HUES6 (cell line): ENCODE measurements around the gene TDRD7.
A peak's percentile ranks its signal among the peaks of the same experiment; 100 is the strongest.

ENCODE experiments used
- H3K27ac ChIP-seq: 2 replicates; pipeline ENCODE4 v1.7.0; 2013; ENCODE audit warnings: low read depth, mild to moderate bottlenecking, low read length, inconsistent platforms
- H3K27me3 ChIP-seq: 2 replicates; pipeline ENCODE4 v1.6.1; 2013; ENCODE audit warnings: low read length; ENCODE audit not compliant: control insufficient read depth, insufficient read depth
- H3K36me3 ChIP-seq: 2 replicates; pipeline ENCODE4 v1.6.1; 2013; ENCODE audit warnings: low read length; ENCODE audit not compliant: control insufficient read depth, insufficient read depth
- H3K4me1 ChIP-seq: 2 replicates; pipeline ENCODE4 v1.6.1; 2013; ENCODE audit warnings: low read length; ENCODE audit not compliant: control insufficient read depth, insufficient read depth
- H3K4me3 ChIP-seq: 2 replicates; pipeline ENCODE4 v1.5.1; 2013; ENCODE audit warnings: low read depth, low read length
- H3K9ac ChIP-seq: one replicate; pipeline ENCODE4 v1.6.1; 2013; ENCODE audit warnings: mild to moderate bottlenecking, low read length
- H3K9me3 ChIP-seq: 2 replicates; pipeline ENCODE4 v1.6.1; 2013; ENCODE audit warnings: low read depth, low read length; ENCODE audit not compliant: control insufficient read depth, insufficient read depth

Gene TDRD7

GRCh38 chr9:97373331-97373730 lies 38.6 kb upstream of the TDRD7 start:
- H3K9me3 ChIP-seq = peaks cover 5% of the 10 kb centered on the region; the same call in 1 of the 2 replicates
- H3K4me1 ChIP-seq = no peaks in the 10 kb centered on the region
- no peak overlapping the region for H3K4me3 ChIP-seq
- no peak overlapping the region for H3K27ac ChIP-seq
- H3K36me3 ChIP-seq = peaks cover 4% of the 10 kb centered on the region; the same call in 1 of the 2 replicates
- no peaks in the 10 kb centered on the region for H3K27me3 ChIP-seq
- no peak overlapping the region for H3K9ac ChIP-seq

DNA sequence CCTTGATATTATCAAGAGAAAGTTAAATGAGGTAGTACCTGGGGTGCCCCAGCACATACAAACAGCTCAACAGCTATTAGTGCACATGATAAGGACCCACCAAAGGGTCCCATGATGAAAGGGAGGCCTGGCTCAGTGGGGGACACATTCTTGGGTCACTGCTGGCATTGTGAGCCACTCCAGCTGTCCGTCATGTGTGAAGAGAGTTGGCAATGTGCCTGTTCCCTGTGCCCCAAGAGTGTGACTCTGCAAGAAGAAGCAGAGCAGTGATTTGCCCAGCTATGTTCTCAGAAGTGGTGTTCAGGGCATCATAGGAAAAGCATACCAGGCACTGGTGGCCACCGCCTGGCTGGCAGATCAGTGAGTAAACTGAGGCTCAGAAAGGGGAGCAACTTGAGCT lies 37.1 kb upstream of the TDRD7 start:
- peaks cover 4% of the 10 kb centered on the region; the same call in 1 of the 2 replicates for H3K36me3 ChIP-seq
- H3K4me1 ChIP-seq = no peaks in the 10 kb centered on the region
- H3K4me3 ChIP-seq = no peak overlapping the region
- no peak overlapping the region for H3K9ac ChIP-seq
- no peak overlapping the region for H3K27ac ChIP-seq
- H3K9me3 ChIP-seq = no peaks in the 10 kb centered on the region
- no peaks in the 10 kb centered on the region for H3K27me3 ChIP-seq

DNA sequence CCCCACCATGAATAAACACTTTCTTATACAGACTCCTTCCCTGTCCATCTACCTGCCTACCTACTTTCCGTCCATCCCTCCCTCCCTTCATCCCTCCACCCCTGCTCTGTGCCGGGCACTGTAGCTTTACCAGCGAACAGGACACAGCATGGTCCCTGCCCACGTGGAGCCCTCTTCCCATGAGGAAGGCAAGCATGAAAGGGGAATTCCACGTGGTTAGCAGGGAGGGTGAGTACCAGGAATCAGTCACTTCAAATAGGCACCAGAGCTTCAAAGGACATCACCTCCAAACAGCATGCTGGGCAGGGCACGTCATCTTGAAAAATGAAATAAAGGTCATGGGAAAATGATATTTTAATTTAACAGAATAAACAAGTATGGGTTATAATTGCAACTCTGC lies 35.0 kb upstream of the TDRD7 start:
- H3K27me3 ChIP-seq = no peaks in the 10 kb centered on the region
- H3K9ac ChIP-seq = no peak overlapping the region
- H3K4me3 ChIP-seq = no peak overlapping the region
- no peaks in the 10 kb centered on the region for H3K36me3 ChIP-seq
- H3K27ac ChIP-seq = no peak overlapping the region
- H3K4me1 ChIP-seq = no peaks in the 10 kb centered on the region
- H3K9me3 ChIP-seq = no peaks in the 10 kb centered on the region

GRCh38 chr9:97382099-97382718 lies 29.7 kb upstream of the TDRD7 start:
- H3K9ac ChIP-seq = no peak overlapping the region
- no peaks in the 10 kb centered on the region for H3K36me3 ChIP-seq
- no peaks in the 10 kb centered on the region for H3K9me3 ChIP-seq
- no peak overlapping the region for H3K4me3 ChIP-seq
- H3K27ac ChIP-seq = no peak overlapping the region
- H3K27me3 ChIP-seq = peaks cover under 1% of the 10 kb centered on the region; the same call in 1 of the 2 replicates
- H3K4me1 ChIP-seq = peaks cover 4% of the 10 kb centered on the region

DNA sequence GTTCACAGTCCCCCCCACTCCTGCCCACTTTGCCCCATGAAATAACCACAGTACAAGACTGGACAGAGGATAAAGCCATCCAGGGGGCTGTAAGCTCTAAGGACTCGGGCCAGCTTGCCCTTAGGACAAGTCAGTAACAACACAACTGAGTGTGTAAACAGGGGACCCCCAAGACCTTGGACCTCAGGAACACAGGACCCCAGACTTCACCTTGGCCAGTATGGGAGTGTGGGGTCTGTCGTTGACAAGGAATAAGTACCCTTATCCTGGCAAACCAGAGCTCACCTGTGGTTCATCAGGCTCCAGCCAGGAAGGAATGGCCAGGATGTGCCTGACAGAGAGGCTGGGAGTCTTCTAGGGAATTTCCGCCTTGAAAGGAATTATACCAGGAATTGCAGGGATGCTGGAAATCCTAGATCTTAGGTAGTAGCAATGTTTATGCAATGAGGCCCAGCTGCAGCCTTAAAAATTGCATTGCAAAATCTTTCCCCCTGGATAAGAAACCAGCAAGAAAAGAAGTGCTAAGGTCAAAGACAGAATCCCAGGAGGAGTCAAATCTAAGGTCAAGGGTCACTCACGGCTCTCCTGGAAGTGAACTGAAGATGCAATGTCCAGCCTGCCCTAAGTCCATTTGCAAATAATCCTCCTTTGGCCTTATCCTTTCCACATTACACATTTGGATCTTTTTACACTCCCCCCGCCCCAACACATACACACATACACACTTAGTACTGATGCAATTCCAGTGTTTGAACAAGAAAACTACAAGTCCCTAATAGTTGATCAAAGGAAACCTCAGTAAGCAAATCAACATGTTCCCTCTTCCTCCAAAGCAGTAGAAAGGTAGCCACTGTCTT lies 27.3 kb upstream of the TDRD7 start:
- Histone ChIP-seq H3K4me3 (no peak overlapping the region), H3K27ac (no peak overlapping the region), H3K36me3 (no peaks in the 10 kb centered on the region), H3K9ac (no peak overlapping the region), H3K27me3 (peaks cover 14% of the 10 kb centered on the region; the same call in 1 of the 2 replicates), H3K9me3 (no peaks in the 10 kb centered on the region), H3K4me1 (peaks cover 16% of the 10 kb centered on the region)

- no peak overlapping the region for H3K9ac ChIP-seq
- H3K4me1 ChIP-seq = peaks cover 16% of the 10 kb centered on the region
- H3K9me3 ChIP-seq = no peaks in the 10 kb centered on the region
- H3K27me3 ChIP-seq = peaks cover 14% of the 10 kb centered on the region; the same call in 1 of the 2 replicates
- no peak overlapping the region for H3K27ac ChIP-seq
- no peaks in the 10 kb centered on the region for H3K36me3 ChIP-seq
- no peak overlapping the region for H3K4me3 ChIP-seq
Measured at GRCh38 chr9:97385626-97386264, 26.2 kb upstream of the TDRD7 start.

DNA sequence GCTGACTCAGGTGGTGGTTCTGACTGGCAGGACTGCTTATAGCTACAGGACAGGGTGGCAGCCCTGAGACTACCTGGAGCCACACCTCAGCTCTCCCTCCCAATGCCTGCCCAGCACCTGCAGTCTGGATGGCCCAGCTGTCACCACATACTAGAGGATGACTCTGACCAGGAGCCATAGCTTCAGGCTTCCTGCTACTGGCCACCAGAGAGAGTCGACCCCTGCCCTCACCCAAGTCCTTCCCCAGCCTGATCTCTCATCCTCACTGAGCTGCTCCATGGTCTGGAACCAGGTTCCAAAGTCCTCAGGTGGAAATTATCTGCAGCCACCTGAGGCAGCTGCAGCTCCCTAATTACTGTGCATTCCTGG lies 25.6 kb upstream of the TDRD7 start:
- H3K4me3 ChIP-seq = no peak overlapping the region
- peaks cover 14% of the 10 kb centered on the region; the same call in 1 of the 2 replicates for H3K27me3 ChIP-seq
- no peaks in the 10 kb centered on the region for H3K9me3 ChIP-seq
- peaks cover 16% of the 10 kb centered on the region for H3K4me1 ChIP-seq
- no peak overlapping the region for H3K27ac ChIP-seq
- no peaks in the 10 kb centered on the region for H3K36me3 ChIP-seq
- H3K9ac ChIP-seq = no peak overlapping the region

DNA sequence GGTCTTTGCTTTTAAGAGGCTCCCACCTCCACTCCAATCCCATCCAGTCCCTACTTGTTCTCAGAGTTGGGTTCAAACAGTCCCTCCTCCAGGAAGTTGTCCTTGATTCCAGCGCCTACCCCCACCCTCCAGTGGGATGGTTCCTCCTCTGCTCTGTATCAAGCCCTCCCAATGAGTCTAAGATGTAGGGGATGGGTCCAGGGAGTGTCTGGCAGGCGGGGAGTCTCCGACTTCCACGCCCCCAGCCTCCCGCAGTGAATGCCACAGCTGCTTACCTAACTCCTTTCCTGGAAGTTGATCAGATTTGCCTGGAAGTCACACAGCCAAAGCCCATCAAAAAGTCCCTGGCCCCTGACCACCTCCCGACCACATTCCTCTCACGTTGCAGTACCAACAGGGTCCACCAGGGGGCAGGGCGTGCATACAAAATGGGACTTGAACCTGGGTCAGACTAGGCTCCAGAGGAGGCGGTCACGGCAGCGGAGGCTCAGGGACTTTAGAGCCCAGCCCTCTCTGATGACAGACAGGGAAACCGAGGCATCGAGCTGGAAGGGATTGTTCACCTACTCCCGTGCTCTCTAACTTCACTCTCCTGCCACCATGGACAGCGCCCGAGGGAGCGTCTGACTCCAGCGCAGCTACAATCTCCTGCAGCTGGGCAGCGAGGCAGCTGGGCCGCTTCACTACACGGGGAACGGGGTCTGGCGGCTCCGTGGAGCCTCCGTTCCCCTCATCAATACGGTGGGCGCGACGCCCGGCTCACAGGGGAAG lies 25.0 kb upstream of the TDRD7 start:
- Histone ChIP-seq H3K4me3 (peak overlapping the region; percentile 41), H3K9ac (no peak overlapping the region), H3K27ac (no peak overlapping the region)

DNA sequence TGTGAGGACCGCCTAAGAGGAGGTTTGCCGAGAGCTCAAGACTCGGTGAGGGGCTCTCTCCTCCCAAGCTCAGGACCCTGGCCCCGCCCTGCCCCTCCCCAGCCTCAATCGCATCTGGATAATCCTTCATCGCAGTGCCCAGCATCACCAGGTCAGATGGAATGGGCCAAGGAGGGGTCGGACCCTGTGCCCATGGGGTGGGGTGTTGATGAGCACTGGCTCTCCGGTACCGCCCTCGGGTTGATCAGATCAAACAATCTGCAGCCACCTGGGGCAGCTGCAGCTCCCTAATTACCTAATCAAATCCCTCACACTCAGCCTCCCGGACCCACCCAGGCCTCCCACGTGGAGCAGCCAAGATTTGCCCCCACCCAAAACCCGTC lies 24.4 kb upstream of the TDRD7 start:
- peak overlapping the region; percentile 41 for H3K4me3 ChIP-seq
- no peak overlapping the region for H3K27ac ChIP-seq
- no peak overlapping the region for H3K9ac ChIP-seq

More for the DNA sequence above, 25.0 kb upstream of the TDRD7 start:
- no peaks in the 10 kb centered on the region for H3K9me3 ChIP-seq
- peaks cover 14% of the 10 kb centered on the region; the same call in 1 of the 2 replicates for H3K27me3 ChIP-seq
- H3K36me3 ChIP-seq = no peaks in the 10 kb centered on the region
- peaks cover 16% of the 10 kb centered on the region for H3K4me1 ChIP-seq

DNA sequence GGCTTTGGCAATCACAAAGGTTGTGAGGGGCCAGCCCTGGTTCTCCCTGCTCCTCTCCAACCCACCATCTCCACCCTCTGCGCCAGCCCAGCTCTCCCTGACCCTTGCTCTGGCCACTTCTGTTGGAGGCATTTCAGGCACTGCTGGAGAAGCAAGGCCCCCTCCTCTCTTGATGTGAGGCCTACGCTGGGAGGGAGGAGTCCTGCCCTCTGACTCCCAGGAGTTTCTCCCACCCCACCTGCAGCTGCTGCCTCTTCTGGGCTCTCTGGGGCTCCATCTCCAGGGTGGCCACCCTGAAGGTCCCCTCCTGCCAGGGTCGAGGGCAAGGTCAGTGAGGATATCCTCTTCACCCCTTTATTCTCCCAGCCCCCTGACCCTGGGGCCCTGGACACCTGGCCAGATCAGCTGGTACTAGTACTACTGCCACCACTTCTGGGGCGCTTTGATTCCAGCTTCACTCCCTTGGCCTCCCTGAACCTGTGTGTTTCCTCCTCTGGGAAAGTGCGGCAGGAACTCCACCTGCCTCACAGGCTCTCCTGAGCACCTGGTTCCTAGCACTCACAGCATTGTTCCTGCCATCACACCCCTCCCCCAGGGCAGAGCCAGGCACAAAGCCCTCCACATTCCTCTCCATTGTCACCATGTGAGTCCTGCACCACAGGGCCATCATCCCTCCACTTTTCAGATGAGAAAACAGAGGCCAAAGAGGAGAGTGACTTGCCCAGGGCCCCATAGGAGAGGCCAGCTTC lies 23.8 kb upstream of the TDRD7 start:
- no peaks in the 10 kb centered on the region for H3K36me3 ChIP-seq
- no peak overlapping the region for H3K4me3 ChIP-seq
- no peaks in the 10 kb centered on the region for H3K9me3 ChIP-seq
- peaks cover 16% of the 10 kb centered on the region for H3K4me1 ChIP-seq
- H3K9ac ChIP-seq = no peak overlapping the region
- no peak overlapping the region for H3K27ac ChIP-seq
- peaks cover 14% of the 10 kb centered on the region; the same call in 1 of the 2 replicates for H3K27me3 ChIP-seq

More for the DNA sequence above, 24.4 kb upstream of the TDRD7 start:
- Histone ChIP-seq H3K4me1 (peaks cover 16% of the 10 kb centered on the region), H3K27me3 (peaks cover 14% of the 10 kb centered on the region; the same call in 1 of the 2 replicates), H3K36me3 (no peaks in the 10 kb centered on the region), H3K9me3 (no peaks in the 10 kb centered on the region)
